H9 (cell line): ENCODE measurements around the gene LRRC3B. TPM values are rescaled to one million over a fixed set of nuclear protein-coding genes. Genes with fewer than 3 reads are reported as not detected.

ENCODE experiments used
- DNase-seq: peaks from one replicate; pipeline ENCODE4 v3.0.0-alpha.2; 2017
- H2AFZ ChIP-seq: one replicate; pipeline ENCODE4 v1.6.1; 2013; ENCODE audit warnings: mild to moderate bottlenecking, low read length, control low read depth, moderate library complexity
- H2AK5ac ChIP-seq: 2 replicates; pipeline ENCODE4 v1.6.1; 2013; ENCODE audit warnings: low read length, control low read depth, mixed read lengths; ENCODE audit not compliant: insufficient read length
- H2BK120ac ChIP-seq: one replicate; pipeline ENCODE4 v1.6.1; 2013; ENCODE audit warnings: low read depth, mild to moderate bottlenecking, low read length, control low read depth, inconsistent platforms; ENCODE audit not compliant: poor library complexity, severe bottlenecking
- H2BK12ac ChIP-seq: 2 replicates; pipeline ENCODE4 v1.6.1; 2013; ENCODE audit warnings: low read length, control low read depth, mixed read lengths, low read depth; ENCODE audit not compliant: insufficient read length
- H2BK15ac ChIP-seq: 2 replicates; pipeline ENCODE4 v1.6.1; 2013; ENCODE audit warnings: low read depth, low read length, control low read depth
- H2BK20ac ChIP-seq: one replicate; pipeline ENCODE4 v1.6.1; 2013; ENCODE audit warnings: low read depth, mild to moderate bottlenecking, low read length, control low read depth, inconsistent platforms; ENCODE audit not compliant: poor library complexity, severe bottlenecking
- H2BK5ac ChIP-seq: 2 replicates; pipeline ENCODE4 v1.6.1; 2013; ENCODE audit warnings: low read length, control low read depth, mixed read lengths; ENCODE audit not compliant: insufficient read length
- H3K14ac ChIP-seq: 2 replicates; pipeline ENCODE4 v1.6.1; 2013; ENCODE audit warnings: low read length, control low read depth; ENCODE audit not compliant: insufficient read depth
- H3K18ac ChIP-seq: 2 replicates; pipeline ENCODE4 v1.6.1; 2013; ENCODE audit warnings: low read depth, mild to moderate bottlenecking, mixed read lengths, low read length, control low read depth; ENCODE audit not compliant: insufficient read length
- H3K23ac ChIP-seq: 2 replicates; pipeline ENCODE4 v1.6.1; 2013; ENCODE audit warnings: low read length, control low read depth, mixed read lengths, low read depth; ENCODE audit not compliant: insufficient read length
- H3K23me2 ChIP-seq: 2 replicates; pipeline ENCODE4 v1.6.1; 2013; ENCODE audit warnings: low read depth, mild to moderate bottlenecking, mixed read lengths, low read length, control low read depth; ENCODE audit not compliant: insufficient read length, poor library complexity, severe bottlenecking
- H3K27ac ChIP-seq: 2 replicates; pipeline ENCODE4 v1.5.1; 2013; ENCODE audit warnings: low read length, control low read depth, mixed read lengths, low read depth; ENCODE audit not compliant: insufficient read length
- H3K27me3 ChIP-seq: 2 replicates; pipeline ENCODE4 v1.6.1; 2013; ENCODE audit warnings: low read length, control low read depth, inconsistent platforms; ENCODE audit not compliant: insufficient read depth
- H3K4ac ChIP-seq: 2 replicates; pipeline ENCODE4 v1.6.1; 2013; ENCODE audit warnings: low read depth, mild to moderate bottlenecking, control low read depth, inconsistent platforms, low read length, moderate library complexity
- H3K4me1 ChIP-seq: 2 replicates; pipeline ENCODE4 v1.6.1; 2013; ENCODE audit warnings: low read length, control low read depth, inconsistent platforms; ENCODE audit not compliant: insufficient read depth
- H3K4me2 ChIP-seq: 2 replicates; pipeline ENCODE4 v1.6.1; 2013; ENCODE audit warnings: low read length, control low read depth, mixed read lengths; ENCODE audit not compliant: insufficient read length, insufficient read depth
- H3K56ac ChIP-seq: 2 replicates; pipeline ENCODE4 v1.6.1; 2013; ENCODE audit warnings: low read depth, mild to moderate bottlenecking, mixed read lengths, low read length, control low read depth; ENCODE audit not compliant: insufficient read length
- H3K79me1 ChIP-seq: 2 replicates; pipeline ENCODE4 v1.6.1; 2013; ENCODE audit warnings: low read depth, mild to moderate bottlenecking, moderate library complexity, low read length, control low read depth, inconsistent platforms; ENCODE audit not compliant: insufficient read depth, poor library complexity, severe bottlenecking
- H3K79me2 ChIP-seq: 2 replicates; pipeline ENCODE4 v1.6.1; 2013; ENCODE audit warnings: low read length, control low read depth, inconsistent platforms; ENCODE audit not compliant: insufficient read depth
- H3K9ac ChIP-seq: 2 replicates; pipeline ENCODE4 v1.6.1; 2013; ENCODE audit warnings: low read length, control low read depth, mixed read lengths; ENCODE audit not compliant: insufficient read length; ENCODE audit errors: extremely low read depth
- H3K9me3 ChIP-seq: one replicate; pipeline ENCODE4 v1.6.1; 2013; ENCODE audit warnings: low read depth, low read length, inconsistent platforms; ENCODE audit not compliant: control insufficient read depth
- H3T11ph ChIP-seq: one replicate; pipeline ENCODE4 v1.6.1; 2013; ENCODE audit warnings: mild to moderate bottlenecking, low read length, control low read depth, inconsistent platforms
- H4K20me1 ChIP-seq: one replicate; pipeline ENCODE4 v1.6.1; 2013; ENCODE audit not compliant: control insufficient read depth, insufficient read length, insufficient read depth
- H4K5ac ChIP-seq: 2 replicates; pipeline ENCODE4 v1.6.1; 2013; ENCODE audit warnings: low read depth, mild to moderate bottlenecking, mixed read lengths, low read length, control low read depth; ENCODE audit not compliant: insufficient read length
- H4K8ac ChIP-seq: replicated peaks from 2 replicates; pipeline ENCODE4 v1.6.1; 2013; ENCODE audit warnings: low read length, control low read depth, mixed read lengths, low read depth; ENCODE audit not compliant: insufficient read length
- H4K91ac ChIP-seq: 2 replicates; pipeline ENCODE4 v1.6.1; 2013; ENCODE audit warnings: low read depth, mild to moderate bottlenecking, moderate library complexity, mixed read lengths, low read length, control low read depth; ENCODE audit not compliant: insufficient read length
- H3K27ac Mint-ChIP-seq, 3 experiments: 2 replicates in 2 of 3; 3 replicates in 1 of 3; pipeline ENCODE4 v1.8.0; 2020 to 2021; ENCODE audit warnings: mixed read lengths in 3 of 3, mild to moderate bottlenecking in 1 of 3, moderate library complexity in 1 of 3
- H3K27me3 Mint-ChIP-seq: 2 replicates; pipeline ENCODE4 v1.8.0; 2021; ENCODE audit warnings: low read depth, mild to moderate bottlenecking, moderate library complexity, mixed read lengths
- H3K36me3 Mint-ChIP-seq, 3 experiments: 2 replicates in 2 of 3; 3 replicates in 1 of 3; pipeline ENCODE4 v1.8.0; 2020 to 2021; ENCODE audit warnings: low read depth in 3 of 3, mixed read lengths in 3 of 3; ENCODE audit not compliant: insufficient read depth in 1 of 3
- H3K4me1 Mint-ChIP-seq, 2 experiments: 2 replicates each; pipeline ENCODE4 v1.8.0; 2020; ENCODE audit warnings: mixed read lengths in 2 of 2
- H3K4me3 Mint-ChIP-seq, 2 experiments: 2 replicates in 1 of 2; 3 replicates in 1 of 2; pipeline ENCODE4 v1.8.0; 2020 to 2021; ENCODE audit warnings: mild to moderate bottlenecking in 2 of 2, mixed read lengths in 2 of 2, moderate library complexity in 1 of 2
- H3K9me3 Mint-ChIP-seq, 2 experiments: 2 replicates in 1 of 2; 3 replicates in 1 of 2; pipeline ENCODE4 v1.8.0; 2020; ENCODE audit warnings: mild to moderate bottlenecking in 2 of 2, mixed read lengths in 2 of 2, moderate library complexity in 1 of 2
- CTCF ChIP-seq: fragments of 200-600 bp; sonication (generic); conservative IDR thresholded peaks from 3 replicates; pipeline ENCODE4 v1.8.0; 2021; ENCODE audit warnings: antibody characterized with exemption, mild to moderate bottlenecking
- WGBS: extraction: QIAGEN DNeasy Blood & Tissue Kit; methylation state at CpG from one replicate; pipeline ENCODE4 v1.1.7; 2013; ENCODE audit warnings: missing lambda C conversion rate, low lambda C conversion rate, mixed read lengths; ENCODE audit not compliant: insufficient read length; ENCODE audit errors: extremely low coverage; 5-methylcytosine and 5-hydroxymethylcytosine counted together
- total RNA-seq: library from RNA; stranded (reverse); gene quantifications from 2 replicates; pipeline ENCODE4 v1.2.1, GENCODE V29; 2021

The LRRC3B gene
- total RNA-seq, 1 experiment from 2014 or later: 0.35 TPM

GRCh38 chr3:26614006-26614685 lies 8.4 kb upstream of the LRRC3B start:
- Histone ChIP-seq H3K23ac (no peak overlapping the region), H2BK120ac (no peak overlapping the region), H3K79me1 (no peaks in the 10 kb centered on the region), H3K4me2 (no peak overlapping the region), H4K8ac (no peak overlapping the region), H3K4me1 (no peaks in the 10 kb centered on the region), H3K18ac (no peak overlapping the region), H2AK5ac (no peak overlapping the region), H3K79me2 (no peaks in the 10 kb centered on the region), H3T11ph (no peak overlapping the region), H3K9me3 (no peaks in the 10 kb centered on the region), H2BK5ac (no peak overlapping the region), H2AFZ (no peak overlapping the region), H4K5ac (no peak overlapping the region), H4K91ac (no peak overlapping the region), H4K20me1 (no peaks in the 10 kb centered on the region), H3K56ac (no peak overlapping the region), H3K4ac (no peak overlapping the region), H2BK12ac (no peak overlapping the region), H3K27me3 (no peaks in the 10 kb centered on the region), H3K27ac (no peak overlapping the region), H2BK20ac (no peak overlapping the region), H3K14ac (no peak overlapping the region), H3K9ac (no peak overlapping the region), H3K23me2 (no peaks in the 10 kb centered on the region), H2BK15ac (no peak overlapping the region)
- no peaks in the 10 kb centered on the region for H3K9me3 Mint-ChIP-seq
- H3K36me3 Mint-ChIP-seq: no peaks in the 10 kb centered on the region
- peaks cover 19% of the 10 kb centered on the region for H3K27me3 Mint-ChIP-seq
- no peak overlapping the region for H3K27ac Mint-ChIP-seq
- WGBS: no CpG with 5 or more reads among the region's 8 CpGs
- no peak overlapping the region for H3K4me3 Mint-ChIP-seq
- DNase-seq: no peak
- H3K4me1 Mint-ChIP-seq: no peaks in the 10 kb centered on the region
- no peak for TF ChIP-seq CTCF
